Erythroblast (primary cell): ENCODE results near the gene FBXO31.

Source experiments
- GATA1 ChIP-seq: IDR thresholded peaks from 2 replicates; pipeline ENCODE4 v1.6.1; 2011; ENCODE audit warnings: low read depth, mild to moderate bottlenecking, control low read depth, low read length, moderate library complexity
- POLR2A ChIP-seq: IDR thresholded peaks from 2 replicates; pipeline ENCODE4 v1.6.1; 2011; ENCODE audit warnings: mild to moderate bottlenecking, low read length

- TF ChIP-seq POLR2A (no peak), GATA1 (no peak)
Measured at GRCh38 chr16:87410530-87410929, 27.0 kb upstream of the FBXO31 start.
